D721Med (cell line): ENCODE results near the gene JMJD6.
"Not testable (repeated sequence)": the region's sequence is repeated elsewhere in the genome, so short reads cannot be mapped to it uniquely, and the experiment has no call there.

ENCODE experiments used
- DNase-seq: peaks from one replicate; pipeline ENCODE4 v3.0.0; 2011; ENCODE audit warnings: low spot score; ENCODE audit not compliant: insufficient read length
- FAIRE-seq: peaks from 2 replicates; lab custom pipeline; 2011; peaks lifted over from hg19 to GRCh38; lab: Jason Lieb, UNC
- CTCF ChIP-seq: IDR thresholded peaks from 2 replicates; pipeline ENCODE4 v1.5.1; 2012; ENCODE audit warnings: mild to moderate bottlenecking, control low read depth; ENCODE audit not compliant: insufficient read depth; ENCODE audit errors: missing control alignments

Gene JMJD6

DNA sequence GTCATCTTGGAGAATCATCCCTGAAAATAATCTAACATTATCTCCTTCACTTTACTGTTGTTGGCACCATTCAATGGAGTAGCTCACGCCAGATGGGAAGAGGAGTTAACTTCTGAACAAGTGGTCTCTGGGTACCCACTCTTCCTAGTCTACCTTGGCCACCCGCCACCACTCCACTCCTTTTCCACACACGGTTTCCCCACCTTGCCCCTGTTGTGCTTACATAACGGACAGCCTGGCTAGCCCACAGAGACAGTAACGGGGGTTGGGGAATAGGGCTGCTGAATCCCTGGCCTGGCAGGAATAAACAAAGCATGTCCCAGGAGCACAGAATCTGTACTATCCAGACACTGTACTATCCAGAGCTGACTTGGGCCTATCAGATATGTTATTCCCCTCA is 12.1 kb downstream of the JMJD6 start:
- no peak for TF ChIP-seq CTCF
- no peak for DNase-seq
- no peak for FAIRE-seq

- no peak for TF ChIP-seq CTCF
- no peak for DNase-seq
- no peak for FAIRE-seq
Measured at GRCh38 chr17:76713765-76714164, 12.6 kb downstream of the JMJD6 start.

DNA sequence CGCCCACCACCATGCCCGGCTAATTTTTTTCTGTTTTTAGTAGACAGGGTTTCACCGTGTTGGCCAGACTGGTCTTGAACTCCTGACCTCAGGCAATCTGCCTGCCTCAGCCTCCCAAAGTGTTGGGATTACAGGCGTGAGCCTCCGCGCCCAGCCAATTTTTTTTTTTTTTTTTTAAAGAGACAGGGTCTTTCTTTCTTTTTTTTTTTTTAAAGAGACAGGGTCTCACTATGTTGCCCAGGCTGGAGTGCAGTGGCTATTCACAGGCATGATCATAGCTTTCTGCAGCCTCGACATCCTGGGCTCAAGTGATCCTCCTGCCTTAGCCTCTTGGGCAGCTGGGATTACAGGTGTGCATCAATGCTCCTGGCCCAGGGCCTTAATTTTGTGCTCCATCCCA is 14.1 kb downstream of the JMJD6 start:
- FAIRE-seq, result not testable (repeated sequence)

GRCh38 chr17:76710863-76711611 is 15.4 kb downstream of the JMJD6 start, which contains the start of gene MXRA7:
TSS of gene MXRA7 (minus strand) at chr17:76710965. CDS start at chr17:76710946, 19 bp downstream.
- no peak for TF ChIP-seq CTCF
- peak; percentile 82 for DNase-seq
- no peak for FAIRE-seq

More for the DNA sequence above, 14.1 kb downstream of the JMJD6 start:
- DNase-seq, result not testable (repeated sequence)

- FAIRE-seq, DNase-seq: not testable (repeated sequence)
Measured at GRCh38 chr17:76709951-76710862, 16.2 kb downstream of the JMJD6 start.

GRCh38 chr17:76709077-76709950 is 17.1 kb downstream of the JMJD6 start:
- FAIRE-seq (no peak), DNase-seq (no peak)
- TF ChIP-seq CTCF, result no peak

GRCh38 chr17:76707985-76708807 is 18.2 kb downstream of the JMJD6 start:
- FAIRE-seq (no peak), DNase-seq (peak; percentile 94)
- TF ChIP-seq CTCF, result peak; percentile 98
